Neural cell (in vitro differentiated cells): Measurements from ENCODE around the gene CEACAM5. TPM values are rescaled to one million over a fixed set of nuclear protein-coding genes. Genes with fewer than 3 reads are reported as not detected.

Experiments
- H2AFZ ChIP-seq: fragments of 200-600, 300-800 bp; sonication (generic), shearing (Covaris generic); 2 replicates; pipeline ENCODE4 v1.6.0; 2014; ENCODE audit warnings: low read depth, mild to moderate bottlenecking, antibody characterized with exemption, low read length, moderate library complexity
- H3F3A ChIP-seq: fragments of 200-600 bp; shearing (Covaris generic); 2 replicates; pipeline ENCODE4 v1.6.1; 2016; ENCODE audit warnings: mild to moderate bottlenecking, moderate library complexity, mixed read lengths, antibody characterized with exemption, low read length; ENCODE audit not compliant: insufficient read depth, poor library complexity, severe bottlenecking
- H3K27ac ChIP-seq: fragments of 200-600, 300-800 bp; sonication (generic), shearing (Covaris generic); 2 replicates; pipeline ENCODE4 v1.5.1; 2014; ENCODE audit warnings: mild to moderate bottlenecking, low read length, moderate library complexity
- H3K27me3 ChIP-seq: fragments of 300-800, 200-600 bp; sonication (generic), shearing (Covaris generic); 2 replicates; pipeline ENCODE4 v1.6.0; 2014; ENCODE audit warnings: mild to moderate bottlenecking, low read depth, low read length, moderate library complexity; ENCODE audit not compliant: insufficient read depth
- H3K36me3 ChIP-seq: fragments of 300-800, 200-600 bp; sonication (generic), shearing (Covaris generic); 2 replicates; pipeline ENCODE4 v1.5.1; 2014; ENCODE audit warnings: mild to moderate bottlenecking, antibody characterized with exemption, low read length, moderate library complexity; ENCODE audit not compliant: insufficient read depth
- H3K4me2 ChIP-seq: fragments of 300-800, 200-600 bp; sonication (generic), shearing (Covaris generic); 2 replicates; pipeline ENCODE4 v1.6.0; 2014; ENCODE audit warnings: mild to moderate bottlenecking, low read length
- H3K4me3 ChIP-seq: fragments of 300-800, 200-600 bp; sonication (generic), shearing (Covaris generic); 2 replicates; pipeline ENCODE4 v1.5.1; 2014; ENCODE audit warnings: mild to moderate bottlenecking, low read length, moderate library complexity
- H3K79me2 ChIP-seq: fragments of 200-600 bp; shearing (Covaris generic); replicated peaks from 2 replicates; pipeline ENCODE4 v1.6.0; 2014; ENCODE audit warnings: mild to moderate bottlenecking, low read length, moderate library complexity; ENCODE audit not compliant: insufficient read depth
- H3K9ac ChIP-seq: fragments of 300-800, 200-600 bp; sonication (generic), shearing (Covaris generic); 2 replicates; pipeline ENCODE4 v1.6.1; 2016; ENCODE audit warnings: mild to moderate bottlenecking, low read length, mixed read lengths
- H3K9me2 ChIP-seq: fragments of 200-600 bp; shearing (Covaris generic); 2 replicates; pipeline ENCODE4 v1.6.1; 2016; ENCODE audit warnings: mild to moderate bottlenecking, low read length, mixed read lengths; ENCODE audit not compliant: insufficient read depth
- H3K9me3 ChIP-seq: fragments of 200-600, 300-800 bp; sonication (generic), shearing (Covaris generic); 2 replicates; pipeline ENCODE4 v1.6.1; 2016; ENCODE audit warnings: mild to moderate bottlenecking, mixed run types, low read length, moderate library complexity, mixed read lengths
- H4K20me1 ChIP-seq: fragments of 200-600 bp; shearing (Covaris generic); 2 replicates; pipeline ENCODE4 v1.6.1; 2016; ENCODE audit warnings: mild to moderate bottlenecking, mixed run types; ENCODE audit not compliant: insufficient read depth
- CTCF ChIP-seq: fragments of 450-650 bp; IDR thresholded peaks from 2 replicates; pipeline ENCODE4 v1.5.1; 2014; ENCODE audit warnings: antibody characterized with exemption, mild to moderate bottlenecking, moderate library complexity; ENCODE audit not compliant: poor library complexity, severe bottlenecking
- EP300 ChIP-seq: fragments of 450-650 bp; conservative IDR thresholded peaks from 2 replicates; pipeline ENCODE4 v1.6.1; 2014; ENCODE audit warnings: antibody characterized with exemption, mild to moderate bottlenecking, moderate library complexity; ENCODE audit not compliant: poor library complexity, severe bottlenecking
- EZH2 ChIP-seq: fragments of 200-600, 300-800 bp; shearing (Covaris generic), sonication (generic); IDR thresholded peaks from 2 replicates; pipeline ENCODE4 v1.6.1; 2014; ENCODE audit warnings: antibody characterized with exemption, low read length, borderline replicate concordance, mild to moderate bottlenecking; ENCODE audit not compliant: insufficient read depth, poor library complexity, severe bottlenecking
- MXI1 ChIP-seq: fragments of 450-650 bp; conservative IDR thresholded peaks from 2 replicates; pipeline ENCODE4 v1.6.1; 2014; ENCODE audit warnings: antibody characterized with exemption, mild to moderate bottlenecking; ENCODE audit not compliant: poor library complexity, severe bottlenecking
- POLR2AphosphoS5 ChIP-seq: IDR thresholded peaks from 2 replicates; pipeline ENCODE4 v1.6.1; 2012
- RAD21 ChIP-seq: fragments of 450-650 bp; conservative IDR thresholded peaks from 2 replicates; pipeline ENCODE4 v1.6.1; 2014; ENCODE audit warnings: antibody characterized with exemption, mild to moderate bottlenecking, moderate library complexity
- REST ChIP-seq: IDR thresholded peaks from 2 replicates; pipeline ENCODE4 v1.6.1; 2012; ENCODE audit warnings: borderline replicate concordance
- SMC3 ChIP-seq: fragments of 450-650 bp; conservative IDR thresholded peaks from 2 replicates; pipeline ENCODE4 v1.6.1; 2014; ENCODE audit warnings: antibody characterized with exemption, mild to moderate bottlenecking, moderate library complexity; ENCODE audit not compliant: poor library complexity
- TAF1 ChIP-seq: IDR thresholded peaks from 2 replicates; pipeline ENCODE4 v1.6.1; 2012; ENCODE audit warnings: low read depth
- polyA plus RNA-seq: library from polyadenylated mRNA; depleted of rRNA; stranded (reverse); fragments of >200 nt; gene quantifications from 2 replicates; pipeline ENCODE4 v1.2.3, GENCODE V29; 2014

CEACAM5 gene
- polyA plus RNA-seq, 1 donor from 2014 or later = not detected

- no peak overlapping the region for H3K4me2 ChIP-seq
- no peak overlapping the region for H3K4me3 ChIP-seq
Observed at GRCh38 chr19:41734585-41734984, 26.2 kb downstream of the CEACAM5 start.

GRCh38 chr19:41735071-41735600 lies 26.7 kb downstream of the CEACAM5 start:
- no peaks in the 10 kb centered on the region for H3K27me3 ChIP-seq
- H2AFZ ChIP-seq = no peak overlapping the region
- no peaks in the 10 kb centered on the region for H3K9me3 ChIP-seq
- H4K20me1 ChIP-seq = no peaks in the 10 kb centered on the region
- no peaks in the 10 kb centered on the region for H3K36me3 ChIP-seq
- H3F3A ChIP-seq = no peaks in the 10 kb centered on the region
- no peak overlapping the region for H3K9ac ChIP-seq
- no peaks in the 10 kb centered on the region for H3K9me2 ChIP-seq
- no peak overlapping the region for H3K4me3 ChIP-seq
- H3K4me2 ChIP-seq = no peak overlapping the region
- no peak overlapping the region for H3K27ac ChIP-seq
- no peaks in the 10 kb centered on the region for H3K79me2 ChIP-seq
- TF ChIP-seq REST (no peak), EZH2 (no peak), RAD21 (no peak), CTCF (no peak), EP300 (no peak), TAF1 (no peak)

More at GRCh38 chr19:41734585-41734984, 26.2 kb downstream of the CEACAM5 start:
- Histone ChIP-seq H2AFZ (no peak overlapping the region), H3K27ac (no peak overlapping the region), H3K79me2 (no peaks in the 10 kb centered on the region), H4K20me1 (no peaks in the 10 kb centered on the region), H3F3A (no peaks in the 10 kb centered on the region), H3K9ac (no peak overlapping the region), H3K36me3 (no peaks in the 10 kb centered on the region), H3K27me3 (no peaks in the 10 kb centered on the region), H3K9me2 (no peaks in the 10 kb centered on the region), H3K9me3 (no peaks in the 10 kb centered on the region)
- TF ChIP-seq MXI1 = no peak
- TF ChIP-seq CTCF = no peak
- TF ChIP-seq EZH2 = no peak
- TF ChIP-seq POLR2AphosphoS5 = no peak
- TF ChIP-seq RAD21 = no peak
- TF ChIP-seq SMC3 = no peak
- TF ChIP-seq EP300 = no peak
- TF ChIP-seq TAF1 = no peak
- TF ChIP-seq REST = no peak
